BJ (cell line): ENCODE results near the gene DEFB121. TPM values are rescaled to one million over a fixed set of nuclear protein-coding genes. Genes with fewer than 3 reads are reported as not detected.

Experiments used
- CTCF ChIA-PET: fragments of 350-600 bp; formaldehyde crosslinking; extraction: SDS; loops from one replicate; lab custom pipeline; 2021; ENCODE audit warnings: antibody characterized with exemption, inconsistent platforms; lab: Yijun Ruan, JAX
- POLR2A ChIA-PET: fragments of 300-600 bp; sonication (Branson Sonifier 250); formaldehyde crosslinking; extraction: SDS; loops from one replicate; lab custom pipeline; 2021; ENCODE audit warnings: antibody characterized with exemption; lab: Charles Lee
- DNase-seq: peaks from one replicate; pipeline ENCODE4 v3.0.0-alpha.2; 2011; ENCODE audit warnings: low read depth
- H3K27me3 ChIP-seq: 2 replicates; pipeline ENCODE4 v1.6.0; 2011; ENCODE audit warnings: low read length; ENCODE audit not compliant: control insufficient read depth, insufficient read depth
- H3K36me3 ChIP-seq: 2 replicates; pipeline ENCODE4 v1.5.1; 2011; ENCODE audit warnings: low read length; ENCODE audit not compliant: control insufficient read depth, insufficient read depth
- H3K4me3 ChIP-seq: 2 replicates; pipeline ENCODE4 v1.5.1; 2011; ENCODE audit warnings: low read depth, mild to moderate bottlenecking, control low read depth, low read length
- CTCF ChIP-seq: IDR thresholded peaks from 2 replicates; pipeline ENCODE4 v1.5.1; 2011; ENCODE audit warnings: low read depth, mild to moderate bottlenecking, control low read depth, inconsistent platforms, low read length, moderate library complexity; ENCODE audit not compliant: insufficient read depth
- polyA minus RNA-seq: library from RNA; depleted of rRNA, polyadenylated mRNA; stranded (reverse); fragments of >200 nt; gene quantifications from 2 replicates; pipeline ENCODE4 v1.2.3, GENCODE V29; 2011; rRNA and poly(A)+ RNA removed
- polyA plus RNA-seq: library from polyadenylated mRNA; depleted of rRNA; stranded (reverse); fragments of >200 nt; gene quantifications from 2 replicates; pipeline ENCODE4 v1.2.3, GENCODE V29; 2011; rRNA removed

The DEFB121 gene
- polyA plus RNA-seq (not detected in 2 replicates), polyA minus RNA-seq (not detected in 2 replicates)

DNA sequence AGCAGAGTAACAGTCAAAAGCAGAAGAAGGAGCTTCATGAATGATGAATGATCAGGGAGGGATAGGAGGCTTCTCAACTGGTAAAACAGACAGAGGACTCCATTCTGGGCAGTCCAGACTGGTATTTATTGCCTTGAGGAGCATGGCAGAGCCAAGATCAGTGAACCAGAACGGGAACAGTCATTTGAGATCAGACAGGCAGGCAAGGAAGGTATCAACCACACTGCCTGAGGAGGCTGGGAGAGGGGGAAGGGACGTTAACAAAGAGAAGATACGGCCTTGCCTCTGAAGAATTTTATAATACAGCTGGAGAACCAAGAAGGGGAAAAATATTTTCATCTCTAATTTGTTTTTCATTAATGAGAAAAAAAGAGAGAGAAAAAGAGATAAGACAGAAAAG is at the start of gene DEFB121:
Gene DEFB121, minus strand, starts transcription at position 101 of the 400 bp plus-strand sequence. Its CDS starts 63 bp downstream, at position 38.
- POLR2A ChIA-PET: no interaction called here
- no peak within 1 kb of the TSS for H3K4me3 ChIP-seq
- CTCF ChIA-PET: no interaction called here
- TF ChIP-seq CTCF: no peak
- H3K36me3 ChIP-seq: no peaks in the 10 kb centered on the region
- no peak for DNase-seq
- 0 out of 2 replicates have a peak, but pooled peaks cover 2% of the 10 kb centered on the region for H3K27me3 ChIP-seq

GRCh38 chr20:31454361-31454760 is 48.3 kb upstream of the DEFB121 start:
- ChIA-PET POLR2A (no interaction called here), CTCF (interaction anchor here (0.9 to 2.5 kb wide), 2 partner anchors 42 to 48 kb away, joined by 3 to 12 read pairs; no protein-coding TSS in a partner anchor)
- H3K4me3 ChIP-seq: no peak overlapping the region
- TF ChIP-seq CTCF: no peak
- H3K36me3 ChIP-seq: no peaks in the 10 kb centered on the region
- H3K27me3 ChIP-seq: no peaks in the 10 kb centered on the region
- no peak for DNase-seq

GRCh38 chr20:31452575-31452974 is 46.6 kb upstream of the DEFB121 start:
- H3K36me3 ChIP-seq: no peaks in the 10 kb centered on the region
- POLR2A ChIA-PET: no interaction called here
- CTCF ChIA-PET: no interaction called here

DNA sequence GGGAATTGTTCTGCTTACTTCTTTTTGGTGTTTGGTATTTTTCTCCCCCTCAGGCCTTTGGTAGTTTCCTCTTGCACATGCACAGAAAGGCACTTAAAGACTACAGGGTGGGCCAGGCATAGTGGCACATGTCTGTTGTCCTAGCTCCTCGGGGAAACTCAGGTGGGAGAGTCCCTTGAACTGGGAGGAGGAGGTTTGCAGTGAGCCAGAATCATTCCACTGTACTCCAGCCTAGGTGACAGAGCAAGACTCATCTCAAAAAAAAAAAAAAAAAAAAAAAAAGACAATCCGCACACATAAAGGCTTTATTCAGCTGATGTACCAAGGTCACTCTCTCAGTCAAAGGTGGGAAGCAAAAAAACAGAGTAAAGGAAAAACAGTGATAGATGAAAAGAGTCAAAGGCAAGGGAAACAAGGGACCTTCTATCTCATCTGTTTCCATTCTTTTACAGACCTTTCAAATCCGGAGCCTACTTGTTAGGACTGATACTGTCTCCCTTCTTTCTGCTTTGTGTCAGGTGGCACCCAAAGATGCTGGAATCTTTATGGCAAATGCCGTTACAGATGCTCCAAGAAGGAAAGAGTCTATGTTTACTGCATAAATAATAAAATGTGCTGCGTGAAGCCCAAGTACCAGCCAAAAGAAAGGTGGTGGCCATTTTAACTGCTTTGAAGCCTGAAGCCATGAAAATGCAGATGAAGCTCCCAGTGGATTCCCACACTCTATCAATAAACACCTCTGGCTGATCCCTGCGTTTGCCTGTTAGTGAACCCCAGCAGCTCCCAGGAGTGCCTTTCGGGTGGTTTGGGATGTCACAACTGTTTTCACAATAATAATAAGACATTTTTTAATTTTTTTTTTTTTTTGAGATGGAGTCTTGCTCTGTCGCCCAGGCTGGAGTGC is 43.7 kb upstream of the DEFB121 start:
- DNase-seq: no peak
- CTCF ChIA-PET: interaction anchor here (0.7 to 1.6 kb wide), 5 partner anchors 9 to 65 kb away, joined by 3 to 6 read pairs (median 3); partner anchors contain the start of genes DEFB123 and HM13
- Histone ChIP-seq H3K4me3 (no peak overlapping the region), H3K36me3 (no peaks in the 10 kb centered on the region), H3K27me3 (no peaks in the 10 kb centered on the region)
- POLR2A ChIA-PET: no interaction called here
- TF ChIP-seq CTCF: no peak

More at GRCh38 chr20:31452575-31452974, 46.6 kb upstream of the DEFB121 start:
- Histone ChIP-seq H3K4me3 (no peak overlapping the region), H3K27me3 (no peaks in the 10 kb centered on the region)
- TF ChIP-seq CTCF: no peak
- DNase-seq: no peak
